Neural cell (in vitro differentiated cells): ENCODE data around the gene CD27. TPM values are rescaled to one million over a fixed set of nuclear protein-coding genes. Genes with fewer than 3 reads are reported as not detected.

Source experiments
- H2AFZ ChIP-seq: fragments of 200-600, 300-800 bp; sonication (generic), shearing (Covaris generic); 2 replicates; pipeline ENCODE4 v1.6.0; 2014; ENCODE audit warnings: low read depth, mild to moderate bottlenecking, antibody characterized with exemption, low read length, moderate library complexity
- H3F3A ChIP-seq: fragments of 200-600 bp; shearing (Covaris generic); 2 replicates; pipeline ENCODE4 v1.6.1; 2016; ENCODE audit warnings: mild to moderate bottlenecking, moderate library complexity, mixed read lengths, antibody characterized with exemption, low read length; ENCODE audit not compliant: insufficient read depth, poor library complexity, severe bottlenecking
- H3K27ac ChIP-seq: fragments of 200-600, 300-800 bp; sonication (generic), shearing (Covaris generic); 2 replicates; pipeline ENCODE4 v1.5.1; 2014; ENCODE audit warnings: mild to moderate bottlenecking, low read length, moderate library complexity
- H3K27me3 ChIP-seq: fragments of 300-800, 200-600 bp; sonication (generic), shearing (Covaris generic); 2 replicates; pipeline ENCODE4 v1.6.0; 2014; ENCODE audit warnings: mild to moderate bottlenecking, low read depth, low read length, moderate library complexity; ENCODE audit not compliant: insufficient read depth
- H3K36me3 ChIP-seq: fragments of 300-800, 200-600 bp; sonication (generic), shearing (Covaris generic); 2 replicates; pipeline ENCODE4 v1.5.1; 2014; ENCODE audit warnings: mild to moderate bottlenecking, antibody characterized with exemption, low read length, moderate library complexity; ENCODE audit not compliant: insufficient read depth
- H3K4me2 ChIP-seq: fragments of 300-800, 200-600 bp; sonication (generic), shearing (Covaris generic); 2 replicates; pipeline ENCODE4 v1.6.0; 2014; ENCODE audit warnings: mild to moderate bottlenecking, low read length
- H3K4me3 ChIP-seq: fragments of 300-800, 200-600 bp; sonication (generic), shearing (Covaris generic); 2 replicates; pipeline ENCODE4 v1.5.1; 2014; ENCODE audit warnings: mild to moderate bottlenecking, low read length, moderate library complexity
- H3K79me2 ChIP-seq: fragments of 200-600 bp; shearing (Covaris generic); replicated peaks from 2 replicates; pipeline ENCODE4 v1.6.0; 2014; ENCODE audit warnings: mild to moderate bottlenecking, low read length, moderate library complexity; ENCODE audit not compliant: insufficient read depth
- H3K9ac ChIP-seq: fragments of 300-800, 200-600 bp; sonication (generic), shearing (Covaris generic); 2 replicates; pipeline ENCODE4 v1.6.1; 2016; ENCODE audit warnings: mild to moderate bottlenecking, low read length, mixed read lengths
- H3K9me2 ChIP-seq: fragments of 200-600 bp; shearing (Covaris generic); 2 replicates; pipeline ENCODE4 v1.6.1; 2016; ENCODE audit warnings: mild to moderate bottlenecking, low read length, mixed read lengths; ENCODE audit not compliant: insufficient read depth
- H3K9me3 ChIP-seq: fragments of 200-600, 300-800 bp; sonication (generic), shearing (Covaris generic); 2 replicates; pipeline ENCODE4 v1.6.1; 2016; ENCODE audit warnings: mild to moderate bottlenecking, mixed run types, low read length, moderate library complexity, mixed read lengths
- H4K20me1 ChIP-seq: fragments of 200-600 bp; shearing (Covaris generic); 2 replicates; pipeline ENCODE4 v1.6.1; 2016; ENCODE audit warnings: mild to moderate bottlenecking, mixed run types; ENCODE audit not compliant: insufficient read depth
- EP300 ChIP-seq: fragments of 450-650 bp; conservative IDR thresholded peaks from 2 replicates; pipeline ENCODE4 v1.6.1; 2014; ENCODE audit warnings: antibody characterized with exemption, mild to moderate bottlenecking, moderate library complexity; ENCODE audit not compliant: poor library complexity, severe bottlenecking
- EZH2 ChIP-seq: fragments of 200-600, 300-800 bp; shearing (Covaris generic), sonication (generic); IDR thresholded peaks from 2 replicates; pipeline ENCODE4 v1.6.1; 2014; ENCODE audit warnings: antibody characterized with exemption, low read length, borderline replicate concordance, mild to moderate bottlenecking; ENCODE audit not compliant: insufficient read depth, poor library complexity, severe bottlenecking
- MXI1 ChIP-seq: fragments of 450-650 bp; conservative IDR thresholded peaks from 2 replicates; pipeline ENCODE4 v1.6.1; 2014; ENCODE audit warnings: antibody characterized with exemption, mild to moderate bottlenecking; ENCODE audit not compliant: poor library complexity, severe bottlenecking
- POLR2AphosphoS5 ChIP-seq: IDR thresholded peaks from 2 replicates; pipeline ENCODE4 v1.6.1; 2012
- RAD21 ChIP-seq: fragments of 450-650 bp; conservative IDR thresholded peaks from 2 replicates; pipeline ENCODE4 v1.6.1; 2014; ENCODE audit warnings: antibody characterized with exemption, mild to moderate bottlenecking, moderate library complexity
- REST ChIP-seq: IDR thresholded peaks from 2 replicates; pipeline ENCODE4 v1.6.1; 2012; ENCODE audit warnings: borderline replicate concordance
- SMC3 ChIP-seq: fragments of 450-650 bp; conservative IDR thresholded peaks from 2 replicates; pipeline ENCODE4 v1.6.1; 2014; ENCODE audit warnings: antibody characterized with exemption, mild to moderate bottlenecking, moderate library complexity; ENCODE audit not compliant: poor library complexity
- TAF1 ChIP-seq: IDR thresholded peaks from 2 replicates; pipeline ENCODE4 v1.6.1; 2012; ENCODE audit warnings: low read depth
- polyA plus RNA-seq: library from polyadenylated mRNA; depleted of rRNA; stranded (reverse); fragments of >200 nt; gene quantifications from 2 replicates; pipeline ENCODE4 v1.2.3, GENCODE V29; 2014
- TF ChIP-seq, protein P1 (sequence below): fragments of 450-650 bp; IDR thresholded peaks from 2 replicates; pipeline ENCODE4 v1.5.1; 2014; ENCODE audit warnings: antibody characterized with exemption, mild to moderate bottlenecking, moderate library complexity; ENCODE audit not compliant: poor library complexity, severe bottlenecking

CD27 gene
- polyA plus RNA-seq, 1 donor from 2014 or later: not detected

DNA sequence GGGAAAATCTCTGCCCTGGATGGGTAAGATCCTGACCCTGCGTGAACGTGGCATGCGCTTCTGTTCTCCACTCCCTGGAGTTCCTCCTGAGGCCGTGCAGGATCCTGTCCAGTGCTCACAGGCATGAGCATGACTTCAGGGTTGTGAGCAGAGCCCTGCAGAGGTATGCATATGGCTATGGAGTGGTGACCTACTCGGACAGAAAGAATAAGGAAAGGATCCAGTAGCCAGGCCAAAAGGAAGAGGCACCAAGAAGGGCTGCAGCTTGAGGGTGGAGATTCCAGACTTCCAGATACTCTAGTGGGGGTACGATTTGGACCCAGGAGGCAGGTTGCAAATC lies 20.8 kb upstream of the CD27 start:
- Histone ChIP-seq H3K9ac (no peak overlapping the region), H4K20me1 (no peaks in the 10 kb centered on the region), H2AFZ (no peak overlapping the region), H3K4me2 (no peak overlapping the region), H3K79me2 (no peaks in the 10 kb centered on the region), H3K36me3 (no peaks in the 10 kb centered on the region), H3K27ac (no peak overlapping the region), H3K9me3 (no peaks in the 10 kb centered on the region), H3K9me2 (no peaks in the 10 kb centered on the region), H3K4me3 (no peak overlapping the region), H3K27me3 (no peaks in the 10 kb centered on the region), H3F3A (no peaks in the 10 kb centered on the region)
- no peak for TF ChIP-seq EP300
- TF ChIP-seq REST: no peak
- no peak for TF ChIP-seq MXI1
- no peak for TF ChIP-seq RAD21
- TF ChIP-seq TAF1: no peak
- no peak for TF ChIP-seq EZH2
- no peak for TF ChIP-seq POLR2AphosphoS5
- TF ChIP-seq, protein P1, sequence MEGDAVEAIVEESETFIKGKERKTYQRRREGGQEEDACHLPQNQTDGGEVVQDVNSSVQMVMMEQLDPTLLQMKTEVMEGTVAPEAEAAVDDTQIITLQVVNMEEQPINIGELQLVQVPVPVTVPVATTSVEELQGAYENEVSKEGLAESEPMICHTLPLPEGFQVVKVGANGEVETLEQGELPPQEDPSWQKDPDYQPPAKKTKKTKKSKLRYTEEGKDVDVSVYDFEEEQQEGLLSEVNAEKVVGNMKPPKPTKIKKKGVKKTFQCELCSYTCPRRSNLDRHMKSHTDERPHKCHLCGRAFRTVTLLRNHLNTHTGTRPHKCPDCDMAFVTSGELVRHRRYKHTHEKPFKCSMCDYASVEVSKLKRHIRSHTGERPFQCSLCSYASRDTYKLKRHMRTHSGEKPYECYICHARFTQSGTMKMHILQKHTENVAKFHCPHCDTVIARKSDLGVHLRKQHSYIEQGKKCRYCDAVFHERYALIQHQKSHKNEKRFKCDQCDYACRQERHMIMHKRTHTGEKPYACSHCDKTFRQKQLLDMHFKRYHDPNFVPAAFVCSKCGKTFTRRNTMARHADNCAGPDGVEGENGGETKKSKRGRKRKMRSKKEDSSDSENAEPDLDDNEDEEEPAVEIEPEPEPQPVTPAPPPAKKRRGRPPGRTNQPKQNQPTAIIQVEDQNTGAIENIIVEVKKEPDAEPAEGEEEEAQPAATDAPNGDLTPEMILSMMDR: no peak
- no peak for TF ChIP-seq SMC3

DNA sequence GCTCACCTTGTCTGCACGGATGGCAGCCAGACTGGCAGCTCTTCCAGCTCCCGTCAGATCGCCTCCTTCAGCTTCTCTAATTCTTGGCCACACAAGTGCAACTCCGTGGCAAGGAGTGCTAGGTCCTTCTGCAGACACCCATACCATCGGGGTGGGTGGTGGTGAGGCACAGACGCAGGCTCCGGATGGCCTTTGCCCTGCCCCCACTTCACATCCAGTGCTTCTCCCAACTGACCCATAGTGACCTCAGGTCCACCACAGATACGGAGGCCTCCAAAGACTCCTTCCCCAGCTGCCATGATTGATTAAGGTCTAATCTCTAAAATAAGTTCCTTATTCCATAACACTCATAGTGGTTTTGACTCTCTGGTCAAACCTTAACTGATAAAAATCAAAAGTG lies 19.9 kb upstream of the CD27 start:
- H2AFZ ChIP-seq: no peak overlapping the region
- H4K20me1 ChIP-seq: no peaks in the 10 kb centered on the region
- no peaks in the 10 kb centered on the region for H3K27me3 ChIP-seq
- no peaks in the 10 kb centered on the region for H3K9me2 ChIP-seq
- no peak overlapping the region for H3K27ac ChIP-seq
- H3F3A ChIP-seq: no peaks in the 10 kb centered on the region
- H3K36me3 ChIP-seq: no peaks in the 10 kb centered on the region
- H3K4me3 ChIP-seq: no peak overlapping the region
- no peaks in the 10 kb centered on the region for H3K9me3 ChIP-seq
- no peaks in the 10 kb centered on the region for H3K79me2 ChIP-seq
- TF ChIP-seq MXI1: no peak
- TF ChIP-seq TAF1: no peak
- no peak for TF ChIP-seq REST
- TF ChIP-seq POLR2AphosphoS5: no peak
- TF ChIP-seq EZH2: no peak
- no peak for TF ChIP-seq RAD21
- TF ChIP-seq EP300: no peak
- TF ChIP-seq SMC3: no peak
- TF ChIP-seq, protein P1: no peak
- no peak overlapping the region for H3K4me2 ChIP-seq
- H3K9ac ChIP-seq: no peak overlapping the region
